Measurements from ENCODE around the gene ANAPC7.
"Not testable (repeated sequence)": the region's sequence is repeated elsewhere in the genome, so short reads cannot be mapped to it uniquely, and the experiment has no call there.

Gene ANAPC7, protein sequence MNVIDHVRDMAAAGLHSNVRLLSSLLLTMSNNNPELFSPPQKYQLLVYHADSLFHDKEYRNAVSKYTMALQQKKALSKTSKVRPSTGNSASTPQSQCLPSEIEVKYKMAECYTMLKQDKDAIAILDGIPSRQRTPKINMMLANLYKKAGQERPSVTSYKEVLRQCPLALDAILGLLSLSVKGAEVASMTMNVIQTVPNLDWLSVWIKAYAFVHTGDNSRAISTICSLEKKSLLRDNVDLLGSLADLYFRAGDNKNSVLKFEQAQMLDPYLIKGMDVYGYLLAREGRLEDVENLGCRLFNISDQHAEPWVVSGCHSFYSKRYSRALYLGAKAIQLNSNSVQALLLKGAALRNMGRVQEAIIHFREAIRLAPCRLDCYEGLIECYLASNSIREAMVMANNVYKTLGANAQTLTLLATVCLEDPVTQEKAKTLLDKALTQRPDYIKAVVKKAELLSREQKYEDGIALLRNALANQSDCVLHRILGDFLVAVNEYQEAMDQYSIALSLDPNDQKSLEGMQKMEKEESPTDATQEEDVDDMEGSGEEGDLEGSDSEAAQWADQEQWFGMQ

DNA sequence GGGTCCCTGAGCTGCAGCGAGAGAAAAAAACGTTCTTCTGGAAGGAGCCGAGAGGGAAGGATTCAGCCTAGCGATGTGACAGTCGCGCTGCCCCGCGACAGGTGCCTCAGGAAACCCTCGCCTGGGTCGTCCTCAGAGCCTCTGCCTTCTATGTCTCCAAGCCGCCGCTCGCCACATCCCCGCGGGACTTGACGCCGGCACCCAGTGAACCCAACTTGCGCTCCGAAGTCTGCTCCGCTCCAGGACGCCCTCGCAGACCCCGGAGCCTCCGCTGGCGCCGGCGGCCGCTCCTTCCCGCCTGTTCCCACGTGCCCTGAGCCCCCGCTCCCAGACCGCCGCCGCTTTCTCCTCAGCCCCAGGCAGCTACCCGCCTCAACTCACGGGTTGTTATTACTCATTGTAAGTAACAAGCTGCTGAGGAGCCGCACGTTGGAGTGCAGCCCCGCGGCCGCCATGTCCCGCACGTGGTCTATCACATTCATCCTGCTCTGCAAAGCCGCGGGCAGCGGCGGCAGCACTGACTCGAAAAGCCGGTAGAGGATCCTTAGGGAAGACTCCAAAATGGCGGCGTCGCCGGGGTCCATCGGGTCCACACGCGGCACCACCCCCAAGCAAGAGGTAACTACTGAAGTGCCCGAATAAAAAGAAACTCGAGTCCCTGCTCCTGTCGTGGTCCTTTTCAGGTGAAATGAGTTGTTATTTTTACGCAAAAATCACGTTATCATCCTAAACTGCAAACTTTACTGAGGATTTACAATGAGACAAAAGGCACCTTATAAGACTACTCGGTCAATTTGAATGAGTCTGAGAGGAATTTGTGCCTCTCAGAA lies at the start of gene ANAPC7:
Gene ANAPC7, minus strand, starts transcription at position 563 of the 830 bp plus-strand sequence. Its CDS starts 81 bp downstream, at position 482.
- Mint-ChIP-seq H3K9me3 (no peaks in the 10 kb centered on the region), H3K27ac (peak within 1 kb of the TSS; percentile 98), H3K27me3 (no peaks in the 10 kb centered on the region), H3K4me3 (peak within 1 kb of the TSS; percentile 98), H3K36me3 (peaks cover 7% of the 10 kb centered on the region), H3K4me1 (peaks cover 20% of the 10 kb centered on the region)
- ATAC-seq: peak; percentile 94

DNA sequence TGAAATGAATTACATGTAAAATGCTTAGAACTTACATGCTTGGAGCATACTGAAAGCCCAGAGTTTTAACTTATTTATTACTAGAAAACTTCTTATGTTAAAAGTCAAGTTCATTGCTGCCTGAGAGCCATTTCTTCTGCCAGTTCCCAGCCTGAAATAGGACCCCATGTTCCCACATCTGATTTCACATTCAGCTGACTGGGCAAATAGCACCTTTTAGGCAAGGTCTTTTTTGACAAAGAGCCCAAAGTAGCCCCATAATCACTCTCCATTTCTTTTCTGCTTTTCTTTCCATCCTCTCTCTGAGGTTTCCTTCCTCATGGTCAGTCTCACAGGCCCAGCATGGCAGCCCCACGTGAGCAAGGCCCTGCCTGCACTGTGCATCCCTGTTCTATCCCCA lies 47.8 kb upstream of the ANAPC7 start:
- Mint-ChIP-seq H3K36me3 (peaks cover 21% of the 10 kb centered on the region), H3K4me3 (peak overlapping the region; percentile 99), H3K27me3 (no peaks in the 10 kb centered on the region), H3K9me3 (no peaks in the 10 kb centered on the region), H3K27ac (peak overlapping the region; percentile 98), H3K4me1 (peaks cover 47% of the 10 kb centered on the region)
- no peak for ATAC-seq

DNA sequence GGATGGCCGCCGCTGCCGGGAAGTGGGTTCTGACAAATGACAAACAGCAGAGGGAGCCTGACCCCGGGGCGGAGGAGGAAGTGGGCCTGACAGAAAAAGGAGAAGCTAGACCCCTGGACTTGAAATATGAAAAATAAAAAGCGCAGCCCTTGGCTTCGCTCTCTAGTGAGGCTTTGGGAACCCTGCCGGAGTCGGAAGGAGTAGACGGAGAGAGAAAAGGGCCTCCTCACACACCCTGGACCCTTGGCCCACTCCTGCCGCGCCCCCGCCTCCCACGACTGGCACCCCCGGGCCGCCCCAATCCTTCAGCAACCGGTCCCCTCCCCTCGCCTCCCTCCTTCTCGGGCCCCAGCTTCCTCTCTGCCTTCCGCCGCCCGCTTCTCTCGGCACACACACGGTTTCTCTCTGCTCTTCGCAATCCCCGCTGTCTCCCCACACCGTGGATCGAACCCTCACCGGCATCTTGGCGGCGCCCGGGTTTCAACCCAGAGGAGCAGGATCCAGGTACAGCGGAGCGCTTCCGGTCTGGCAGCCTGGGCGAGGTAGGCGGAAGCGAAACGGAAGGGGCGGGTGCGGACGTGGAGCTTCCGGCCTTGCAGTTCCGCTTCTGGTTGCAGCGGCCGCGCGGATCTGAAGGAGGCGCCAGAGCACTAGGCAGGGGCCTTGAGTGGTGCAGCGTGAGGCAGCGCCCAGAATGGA lies 46.4 kb upstream of the ANAPC7 start, which contains the start of gene ARPC3:
Gene ARPC3, minus strand, starts transcription at position 539 of the 699 bp plus-strand sequence. Its CDS starts 77 bp downstream, at position 462.
- H3K4me3 Mint-ChIP-seq: peak within 1 kb of the TSS; percentile 99
- H3K27me3 Mint-ChIP-seq: no peaks in the 10 kb centered on the region
- H3K4me1 Mint-ChIP-seq: peaks cover 44% of the 10 kb centered on the region
- peak; percentile 98 for ATAC-seq
- peak within 1 kb of the TSS; percentile 98 for H3K27ac Mint-ChIP-seq
- H3K9me3 Mint-ChIP-seq: no peaks in the 10 kb centered on the region
- H3K36me3 Mint-ChIP-seq: peaks cover 27% of the 10 kb centered on the region

DNA sequence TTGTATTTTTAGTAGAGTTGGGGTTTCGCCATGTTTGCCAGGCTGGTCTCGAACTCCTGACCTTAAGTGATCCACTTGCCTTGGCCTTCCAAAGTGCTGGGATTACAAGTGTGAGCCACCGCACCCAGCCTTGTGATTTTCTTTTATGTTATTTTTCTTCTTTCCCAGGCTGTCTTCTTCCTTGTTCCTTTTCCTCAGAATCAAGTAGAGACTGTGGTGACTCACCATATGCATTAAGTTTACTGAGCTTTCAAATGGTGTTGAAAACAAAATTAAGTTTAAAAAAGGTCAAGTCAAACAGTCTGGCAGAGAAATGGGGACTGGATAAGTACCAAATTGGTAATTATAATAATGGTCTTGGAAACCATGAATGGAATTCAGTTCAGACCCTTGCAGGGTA lies 40.9 kb upstream of the ANAPC7 start:
- Mint-ChIP-seq H3K4me3 (no peak overlapping the region), H3K36me3 (peaks cover 27% of the 10 kb centered on the region), H3K4me1 (peaks cover 39% of the 10 kb centered on the region), H3K27me3 (no peaks in the 10 kb centered on the region), H3K9me3 (no peaks in the 10 kb centered on the region), H3K27ac (no peak overlapping the region)
- no peak for ATAC-seq

DNA sequence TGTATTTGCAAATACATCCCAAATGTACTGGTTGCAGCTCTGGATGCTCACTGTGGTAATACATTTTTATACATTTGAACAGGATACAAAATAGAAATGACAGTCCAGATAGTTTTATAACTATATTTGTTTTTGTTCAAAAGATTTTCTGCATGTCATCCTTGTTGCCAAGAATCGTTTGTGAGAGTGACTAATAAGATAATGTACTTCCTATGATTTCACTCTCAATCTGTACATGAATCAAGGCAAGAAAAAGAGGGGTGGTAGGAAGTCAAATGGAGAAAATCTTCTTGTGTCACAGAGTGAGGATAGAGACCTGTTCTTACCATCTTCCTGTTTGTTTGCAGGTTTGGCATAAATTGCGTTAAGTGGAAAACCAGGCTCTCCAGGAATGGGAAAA lies 32.7 kb upstream of the ANAPC7 start:
- Mint-ChIP-seq H3K36me3 (peaks cover 40% of the 10 kb centered on the region), H3K27ac (no peak overlapping the region)
- ATAC-seq: no peak

DNA sequence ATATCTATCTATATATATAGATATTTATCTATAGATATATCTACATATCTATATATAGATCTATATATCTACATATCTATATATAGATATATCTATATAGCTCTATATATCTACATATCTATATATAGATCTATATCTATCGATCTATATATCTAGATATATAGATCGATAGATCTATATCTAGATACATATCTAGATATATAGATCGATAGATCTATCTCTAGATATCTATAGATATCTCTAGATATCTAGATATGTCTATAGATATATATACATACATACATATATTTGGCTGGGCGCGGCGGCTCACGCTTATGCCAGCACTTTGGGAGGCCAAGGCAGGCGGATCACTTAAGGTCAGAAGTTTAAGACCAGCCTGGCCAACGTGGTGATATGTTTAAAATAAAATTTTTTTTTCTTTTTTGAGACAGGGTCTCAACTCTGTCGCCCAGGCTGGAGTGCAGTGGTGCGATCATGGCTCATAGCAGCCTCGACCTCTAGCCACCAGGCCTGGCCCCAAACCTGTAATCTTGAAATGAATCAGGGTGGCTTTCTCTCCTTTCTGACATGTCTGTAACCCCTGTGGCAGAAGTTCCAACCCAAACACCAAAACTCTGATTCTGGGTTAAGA lies 28.6 kb upstream of the ANAPC7 start:
- Mint-ChIP-seq H3K9me3 (no peaks in the 10 kb centered on the region), H3K36me3 (peaks cover 27% of the 10 kb centered on the region), H3K27ac (peak overlapping the region; percentile 100), H3K27me3 (peaks cover 11% of the 10 kb centered on the region), H3K4me3 (no peak overlapping the region), H3K4me1 (peaks cover 4% of the 10 kb centered on the region)
- peak; percentile 48 for ATAC-seq

More for the DNA sequence above, 32.7 kb upstream of the ANAPC7 start:
- Mint-ChIP-seq H3K4me3 (no peak overlapping the region), H3K9me3 (no peaks in the 10 kb centered on the region), H3K4me1 (peaks cover 4% of the 10 kb centered on the region), H3K27me3 (no peaks in the 10 kb centered on the region)

DNA sequence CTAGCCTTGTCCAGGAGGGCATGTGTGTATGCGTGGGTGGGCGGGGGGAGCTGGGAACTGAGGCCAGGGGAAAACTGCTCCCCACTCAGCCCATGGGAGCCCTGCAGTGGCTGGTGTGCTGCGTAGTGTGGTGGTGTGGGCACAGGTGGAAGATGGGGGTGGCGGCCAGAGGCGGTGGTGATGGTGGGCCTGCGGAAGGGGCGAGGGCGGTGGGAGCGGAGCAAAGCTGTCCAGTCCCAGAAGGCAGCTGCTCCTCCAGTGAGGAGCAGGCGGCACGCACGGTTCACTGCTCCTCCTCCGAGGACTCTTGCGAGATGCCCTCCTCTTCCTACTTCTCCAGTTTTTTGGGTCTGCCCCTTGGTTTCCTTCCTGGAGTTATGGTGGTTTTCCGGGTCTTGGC lies 26.2 kb upstream of the ANAPC7 start:
- not testable (repeated sequence) for ATAC-seq, H3K27ac Mint-ChIP-seq, H3K4me3 Mint-ChIP-seq, H3K4me1 Mint-ChIP-seq, H3K9me3 Mint-ChIP-seq, H3K36me3 Mint-ChIP-seq
- H3K27me3 Mint-ChIP-seq: peaks cover 11% of the 10 kb centered on the region

DNA sequence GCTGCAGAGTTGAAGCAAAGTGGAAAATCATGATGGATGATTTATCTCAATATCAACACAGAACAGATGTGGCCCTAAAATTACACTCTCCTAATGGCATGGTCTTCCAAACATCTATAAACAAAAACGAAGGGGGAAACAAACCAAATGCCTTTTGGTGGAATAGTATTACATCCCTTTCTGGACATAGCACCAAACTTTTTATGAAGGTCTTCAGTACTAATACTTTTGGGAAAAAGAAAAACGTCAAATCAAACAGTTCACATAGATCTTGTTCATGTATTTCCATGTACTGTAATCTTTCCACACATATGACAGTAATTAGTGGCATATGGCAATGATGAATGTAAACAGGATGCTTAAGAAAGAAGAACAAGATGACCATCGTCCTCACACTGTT lies 22.9 kb upstream of the ANAPC7 start:
- peaks cover 11% of the 10 kb centered on the region for H3K27me3 Mint-ChIP-seq
- H3K36me3 Mint-ChIP-seq: no peaks in the 10 kb centered on the region
- peaks cover 1% of the 10 kb centered on the region for H3K4me1 Mint-ChIP-seq
- H3K9me3 Mint-ChIP-seq: no peaks in the 10 kb centered on the region
- no peak overlapping the region for H3K4me3 Mint-ChIP-seq
- no peak overlapping the region for H3K27ac Mint-ChIP-seq
- no peak for ATAC-seq

DNA sequence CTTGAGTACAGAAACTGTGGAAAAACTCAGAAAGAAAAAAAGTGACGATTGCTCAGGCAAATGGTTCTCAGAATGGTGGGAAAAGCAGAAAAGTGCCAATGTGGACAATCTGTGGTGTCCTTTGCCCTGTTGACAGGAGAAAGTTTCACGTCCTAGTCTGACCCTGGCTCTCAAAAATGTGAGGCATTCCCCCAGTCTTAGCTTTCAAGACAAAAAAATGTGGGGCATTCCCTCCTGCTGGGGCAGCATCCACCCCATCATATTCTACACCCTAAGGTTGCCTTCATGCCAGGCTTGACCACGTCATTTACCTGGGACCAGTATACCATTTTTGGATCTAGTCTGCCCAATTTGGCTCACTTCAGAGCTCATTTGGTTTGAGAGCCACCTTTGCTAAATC lies 20.7 kb upstream of the ANAPC7 start:
- no peak overlapping the region for H3K4me3 Mint-ChIP-seq
- H3K9me3 Mint-ChIP-seq: no peaks in the 10 kb centered on the region
- peaks cover 10% of the 10 kb centered on the region for H3K27me3 Mint-ChIP-seq
- ATAC-seq: no peak
- no peaks in the 10 kb centered on the region for H3K36me3 Mint-ChIP-seq
- no peaks in the 10 kb centered on the region for H3K4me1 Mint-ChIP-seq
- no peak overlapping the region for H3K27ac Mint-ChIP-seq

DNA sequence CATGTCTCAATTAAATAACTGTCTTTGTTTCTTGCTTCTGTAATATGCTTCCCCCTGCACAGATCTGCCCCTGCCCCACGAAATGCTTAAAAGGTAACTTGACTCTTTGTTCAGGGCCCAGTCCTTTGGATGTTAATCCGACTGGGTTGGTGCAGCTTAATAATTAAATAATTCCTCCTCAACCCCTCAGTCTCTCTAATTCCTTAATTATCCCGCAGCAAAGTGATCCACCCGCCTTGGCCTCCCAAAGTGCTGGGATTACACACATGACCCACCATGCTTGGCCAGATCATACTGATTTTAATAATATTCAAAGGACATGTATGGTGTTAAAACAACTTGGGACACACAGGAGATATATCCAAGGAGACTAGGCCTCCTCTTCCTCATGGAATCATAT lies 18.2 kb upstream of the ANAPC7 start:
- H3K27ac Mint-ChIP-seq: no peak overlapping the region
- no peaks in the 10 kb centered on the region for H3K36me3 Mint-ChIP-seq
- no peak overlapping the region for H3K4me3 Mint-ChIP-seq
- H3K4me1 Mint-ChIP-seq: peaks cover 8% of the 10 kb centered on the region
- H3K27me3 Mint-ChIP-seq: no peaks in the 10 kb centered on the region
- H3K9me3 Mint-ChIP-seq: no peaks in the 10 kb centered on the region
- no peak for ATAC-seq

DNA sequence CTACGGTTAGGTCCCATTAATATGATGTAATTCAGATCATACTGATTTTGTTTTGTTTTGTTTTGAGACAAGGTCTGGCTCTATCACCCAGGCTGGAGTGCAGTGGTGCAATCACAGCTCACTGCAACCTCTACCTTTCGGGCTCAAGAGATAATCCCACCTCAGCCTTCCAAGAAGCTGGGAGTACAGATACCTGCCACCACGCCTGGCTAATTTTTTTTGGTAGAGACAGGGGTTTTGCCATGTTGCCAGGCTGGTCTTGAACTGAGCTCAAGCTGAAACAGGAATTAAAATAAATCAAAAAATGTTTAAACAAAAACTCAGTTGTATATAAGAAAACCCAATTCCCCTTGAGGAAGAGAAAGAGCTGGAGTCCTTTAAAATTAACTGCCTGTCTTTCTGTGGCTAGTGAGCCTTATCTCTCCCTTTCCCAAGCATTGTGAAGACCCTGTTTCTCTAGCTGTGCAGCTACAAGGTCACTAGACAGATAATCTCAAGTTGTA lies 17.7 kb upstream of the ANAPC7 start:
- Mint-ChIP-seq H3K9me3 (no peaks in the 10 kb centered on the region), H3K4me1 (peaks cover 8% of the 10 kb centered on the region), H3K27me3 (no peaks in the 10 kb centered on the region), H3K4me3 (no peak overlapping the region), H3K36me3 (no peaks in the 10 kb centered on the region), H3K27ac (no peak overlapping the region)
- ATAC-seq: no peak

DNA sequence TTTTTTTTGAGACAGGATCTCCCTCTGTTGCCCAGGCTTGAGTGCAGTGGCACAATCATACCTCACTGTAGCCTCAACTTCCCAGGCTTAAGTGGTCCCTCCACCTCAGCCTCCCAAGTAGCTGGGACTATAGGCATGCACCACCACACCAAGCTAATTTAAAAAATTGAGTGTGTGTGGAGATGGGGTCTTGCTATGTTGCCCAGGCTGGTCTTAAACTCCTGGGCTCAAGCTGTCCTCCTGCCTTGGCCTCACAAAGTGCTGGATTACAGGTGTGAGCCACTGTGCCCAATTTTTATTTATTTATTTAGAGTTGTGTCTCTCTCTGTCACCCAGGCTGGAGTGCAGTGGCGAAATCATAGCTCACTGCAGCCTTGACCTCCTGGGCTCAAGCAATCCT lies 17.1 kb upstream of the ANAPC7 start:
- H3K4me1 Mint-ChIP-seq, H3K27ac Mint-ChIP-seq, H3K9me3 Mint-ChIP-seq, H3K4me3 Mint-ChIP-seq, H3K36me3 Mint-ChIP-seq, ATAC-seq, H3K27me3 Mint-ChIP-seq: not testable (repeated sequence)

DNA sequence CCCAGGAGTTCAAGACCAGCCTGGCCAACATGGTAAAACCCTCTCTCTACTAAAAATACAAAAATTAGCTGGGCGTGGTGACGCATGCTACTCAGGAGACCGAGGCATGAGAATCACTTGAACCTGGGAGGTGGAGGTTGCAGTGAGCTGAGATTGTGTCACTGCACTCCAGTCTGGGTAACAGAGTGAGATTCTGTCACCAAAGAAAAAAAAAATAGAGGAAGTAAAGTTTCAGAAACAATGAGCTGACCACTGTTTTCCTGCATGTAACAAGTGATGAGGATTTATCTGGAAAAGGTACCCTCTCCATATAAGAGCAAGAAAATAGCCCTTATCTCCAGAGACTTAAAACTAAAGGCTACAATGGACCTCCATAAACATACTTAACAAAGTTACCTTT lies 13.6 kb upstream of the ANAPC7 start:
- H3K4me1 Mint-ChIP-seq, H3K27me3 Mint-ChIP-seq, H3K27ac Mint-ChIP-seq, H3K9me3 Mint-ChIP-seq, H3K36me3 Mint-ChIP-seq, H3K4me3 Mint-ChIP-seq: not testable (repeated sequence)
- peak; percentile 48 for ATAC-seq

DNA sequence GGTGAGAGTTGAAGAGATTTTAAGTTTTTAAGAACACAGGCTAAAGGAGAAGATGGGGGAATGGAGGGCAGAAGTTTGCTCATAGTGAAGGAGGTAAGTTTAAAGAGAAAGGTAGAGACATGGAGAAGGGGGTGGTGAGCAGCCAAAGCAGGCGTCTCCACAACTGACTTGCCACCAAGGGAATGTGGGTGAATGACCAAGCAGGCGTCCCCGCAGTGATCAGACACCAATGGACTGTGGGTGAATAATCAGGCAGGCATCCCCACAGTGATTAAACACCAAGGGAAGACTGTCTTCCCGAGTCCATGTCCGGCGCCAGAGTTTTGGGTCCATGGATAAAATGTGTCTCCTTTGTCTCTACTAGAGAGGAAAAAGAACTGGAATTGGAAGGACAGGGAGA lies 6.6 kb upstream of the ANAPC7 start:
- not testable (repeated sequence) for H3K4me1 Mint-ChIP-seq, H3K27me3 Mint-ChIP-seq, H3K4me3 Mint-ChIP-seq, H3K36me3 Mint-ChIP-seq, H3K27ac Mint-ChIP-seq, H3K9me3 Mint-ChIP-seq, ATAC-seq

Data from stimulated activated memory B cell treated with anti-CD40 and anti-IgM and Interleukin-4, amounts not matched to agents 10 μg/mL and 1 μg/mL and 100 μg/mL, for 72 hours (primary cell).